Ectodermal cell (in vitro differentiated cells): ENCODE data around the gene SLC17A7. TPM values are rescaled to one million over a fixed set of nuclear protein-coding genes. Genes with fewer than 3 reads are reported as not detected.
A peak's percentile ranks its signal among the peaks of the same experiment; 100 is the strongest.

Source experiments
- H3K27ac ChIP-seq: 2 replicates; pipeline ENCODE4 v1.7.0; 2013; ENCODE audit warnings: mild to moderate bottlenecking, low read depth, low read length; ENCODE audit not compliant: insufficient read depth, poor library complexity, severe bottlenecking
- H3K27me3 ChIP-seq: 2 replicates; pipeline ENCODE4 v1.7.0; 2013; ENCODE audit warnings: mild to moderate bottlenecking, low read length; ENCODE audit not compliant: insufficient read depth, control insufficient read depth, poor library complexity, severe bottlenecking
- H3K36me3 ChIP-seq: one replicate; pipeline ENCODE4 v1.7.0; 2013; ENCODE audit warnings: low read length; ENCODE audit not compliant: control insufficient read depth, insufficient read depth
- H3K4me1 ChIP-seq: one replicate; pipeline ENCODE4 v1.7.0; 2013; ENCODE audit warnings: low read length; ENCODE audit not compliant: control insufficient read depth, insufficient read depth
- H3K4me3 ChIP-seq: 2 replicates; pipeline ENCODE4 v1.7.0; 2013; ENCODE audit warnings: low read depth, low read length, control low read depth; ENCODE audit not compliant: insufficient read depth
- H3K9me3 ChIP-seq: 2 replicates; pipeline ENCODE4 v1.7.0; 2013; ENCODE audit warnings: mild to moderate bottlenecking, low read length, moderate library complexity; ENCODE audit not compliant: control insufficient read depth
- WGBS, 2 experiments: methylation state at CpG; one replicate each; pipeline ENCODE4 v1.1.7; 2013; ENCODE audit warnings: missing lambda C conversion rate in 2 of 2; 5-methylcytosine and 5-hydroxymethylcytosine counted together
- polyA plus RNA-seq, 4 experiments: library from polyadenylated mRNA; stranded (reverse); fragments of 50-300 nt; gene quantifications; one replicate each; pipeline ENCODE4 v1.2.3, GENCODE V29; 2013

Gene SLC17A7
- polyA plus RNA-seq (2013, experiment 1 of 4), result 3.3 TPM
- polyA plus RNA-seq (2013, experiment 2 of 4), result 2.8 TPM
- 3.0 TPM for polyA plus RNA-seq (2013, experiment 3 of 4)
- polyA plus RNA-seq (2013, experiment 4 of 4), result 3.2 TPM

- Histone ChIP-seq H3K27me3 (peaks cover 64% of the 10 kb centered on the region), H3K9me3 (no peaks in the 10 kb centered on the region), H3K36me3 (no peaks in the 10 kb centered on the region), H3K27ac (no peak within 1 kb of the TSS), H3K4me3 (peak within 1 kb of the TSS; percentile 22), H3K4me1 (peaks cover 9% of the 10 kb centered on the region)
- 1% methylated on average over 56 of the region's 56 CpGs for WGBS, 2 experiments
Observed at GRCh38 chr19:49441210-49441959, at the start of gene SLC17A7. Gene SLC17A7 (minus strand): TSS chr19:49441527. CDS start chr19:49441379, 148 bp downstream.

- WGBS, 2 experiments, result 96 to 97% methylated on average over 27 of the region's 27 CpGs
- H3K9me3 ChIP-seq, result no peaks in the 10 kb centered on the region
- H3K27ac ChIP-seq, result peak overlapping the region; percentile 22
- H3K4me1 ChIP-seq, result peaks cover 9% of the 10 kb centered on the region
- H3K4me3 ChIP-seq, result no peak overlapping the region
- H3K36me3 ChIP-seq, result peaks cover 29% of the 10 kb centered on the region
- H3K27me3 ChIP-seq, result no peaks in the 10 kb centered on the region
Observed at GRCh38 chr19:49490287-49491029, 49.1 kb upstream of the SLC17A7 start.

GRCh38 chr19:49489601-49490167 is 48.4 kb upstream of the SLC17A7 start:
- Histone ChIP-seq H3K9me3 (no peaks in the 10 kb centered on the region), H3K27me3 (no peaks in the 10 kb centered on the region), H3K36me3 (peaks cover 29% of the 10 kb centered on the region), H3K4me3 (peak overlapping the region; percentile 94), H3K4me1 (peaks cover 9% of the 10 kb centered on the region), H3K27ac (peak overlapping the region; percentile 78)
- WGBS, 2 experiments, result 89 to 91% methylated on average over 15 of the region's 15 CpGs

GRCh38 chr19:49488863-49489537 is 47.7 kb upstream of the SLC17A7 start:
- 32 to 38% methylated on average over 14 to 15 of the region's 15 CpGs for WGBS, 2 experiments
- Histone ChIP-seq H3K4me1 (peaks cover 9% of the 10 kb centered on the region), H3K4me3 (peak overlapping the region; percentile 94), H3K27me3 (no peaks in the 10 kb centered on the region), H3K9me3 (no peaks in the 10 kb centered on the region), H3K36me3 (peaks cover 29% of the 10 kb centered on the region), H3K27ac (peak overlapping the region; percentile 78)

- H3K36me3 ChIP-seq, result peaks cover 29% of the 10 kb centered on the region
- 1% methylated on average over 26 of the region's 26 CpGs for WGBS, 2 experiments
- peaks cover 9% of the 10 kb centered on the region for H3K4me1 ChIP-seq
- no peaks in the 10 kb centered on the region for H3K27me3 ChIP-seq
- peak overlapping the region; percentile 94 for H3K4me3 ChIP-seq
- H3K27ac ChIP-seq, result peak overlapping the region; percentile 83
- H3K9me3 ChIP-seq, result no peaks in the 10 kb centered on the region
Observed at GRCh38 chr19:49488046-49488862, 46.9 kb upstream of the SLC17A7 start.

- no peaks in the 10 kb centered on the region for H3K27me3 ChIP-seq
- no peaks in the 10 kb centered on the region for H3K9me3 ChIP-seq
- peaks cover 9% of the 10 kb centered on the region for H3K4me1 ChIP-seq
- WGBS, 2 experiments, result 0% methylated on average over 57 of the region's 57 CpGs
- H3K27ac ChIP-seq, result peak within 1 kb of the TSS; percentile 83
- H3K4me3 ChIP-seq, result peak within 1 kb of the TSS; percentile 94
- H3K36me3 ChIP-seq, result peaks cover 29% of the 10 kb centered on the region
Observed at GRCh38 chr19:49487277-49488045, 46.1 kb upstream of the SLC17A7 start, which contains the start of gene RPL13A. Gene RPL13A (plus strand): TSS chr19:49487608. CDS start chr19:49487630, 22 bp downstream.

GRCh38 chr19:49486710-49487276 is 45.5 kb upstream of the SLC17A7 start:
- no peaks in the 10 kb centered on the region for H3K27me3 ChIP-seq
- H3K4me3 ChIP-seq, result no peak overlapping the region
- peaks cover 9% of the 10 kb centered on the region for H3K4me1 ChIP-seq
- H3K36me3 ChIP-seq, result peaks cover 25% of the 10 kb centered on the region
- no peak overlapping the region for H3K27ac ChIP-seq
- H3K9me3 ChIP-seq, result no peaks in the 10 kb centered on the region
- WGBS, 2 experiments, result 62% methylated on average over 20 to 21 of the region's 23 CpGs

- 95 to 96% methylated on average over 7 of the region's 7 CpGs for WGBS, 2 experiments
- H3K27ac ChIP-seq, result no peak overlapping the region
- peaks cover 9% of the 10 kb centered on the region for H3K4me1 ChIP-seq
- no peak overlapping the region for H3K4me3 ChIP-seq
- no peaks in the 10 kb centered on the region for H3K27me3 ChIP-seq
- H3K9me3 ChIP-seq, result no peaks in the 10 kb centered on the region
- peaks cover 19% of the 10 kb centered on the region for H3K36me3 ChIP-seq
Observed at GRCh38 chr19:49486232-49486631, 44.9 kb upstream of the SLC17A7 start.
